Cardiac muscle cell (in vitro differentiated cells and primary cell): ENCODE measurements around the gene TSTD2. TPM values are rescaled to one million over a fixed set of nuclear protein-coding genes. Genes with fewer than 3 reads are reported as not detected.

Source experiments
- DNase-seq, 2 donors: peaks; one replicate each; pipeline versions ENCODE4 v3.0.0 to v3.0.0-alpha.2; 2010 to 2017; ENCODE audit warnings: low read depth in 1 of 2, low spot score in 1 of 2
- H3K27ac ChIP-seq: fragments of 200-600 bp; sonication (generic); 2 replicates; pipeline ENCODE4 v1.5.1; 2016
- H3K27me3 ChIP-seq: fragments of 200-600 bp; sonication (generic); 2 replicates; pipeline ENCODE4 v1.6.0; 2016; ENCODE audit warnings: control low read depth
- H3K36me3 ChIP-seq: fragments of 200-600 bp; sonication (generic); 2 replicates; pipeline ENCODE4 v1.5.1; 2016; ENCODE audit warnings: control low read depth
- H3K4me1 ChIP-seq: fragments of 200-600 bp; sonication (generic); 2 replicates; pipeline ENCODE4 v1.8.1; 2017; ENCODE audit warnings: low read depth, mild to moderate bottlenecking, mixed run types
- H3K4me3 ChIP-seq: fragments of 200-600 bp; sonication (generic); 2 replicates; pipeline ENCODE4 v1.5.1; 2016; ENCODE audit warnings: mild to moderate bottlenecking
- H3K9me3 ChIP-seq: fragments of 200-600 bp; sonication (generic); 2 replicates; pipeline ENCODE4 v1.5.1; 2017; ENCODE audit warnings: low read depth, mild to moderate bottlenecking, control low read depth
- polyA plus RNA-seq: library from polyadenylated mRNA; unstranded; fragments of >200 nt; fragmentation: Nextera tagmentation; extraction: Ambion mirVana; gene quantifications from 2 replicates; pipeline ENCODE4 v1.2.1, GENCODE V29; 2016
- total RNA-seq: library from RNA; depleted of rRNA; stranded (reverse); fragments of >200 nt; gene quantifications from 2 replicates; pipeline ENCODE4 v1.2.3, GENCODE V29; 2016
- TF ChIP-seq, protein P1 (sequence below): IDR thresholded peaks from 2 replicates; pipeline ENCODE4 v1.5.1; 2012; ENCODE audit warnings: low read depth, mild to moderate bottlenecking, low read length

TSTD2 gene
- total and polyA plus RNA-seq, 2 experiments from 2014 or later: 17.2 to 25.9 TPM

DNA sequence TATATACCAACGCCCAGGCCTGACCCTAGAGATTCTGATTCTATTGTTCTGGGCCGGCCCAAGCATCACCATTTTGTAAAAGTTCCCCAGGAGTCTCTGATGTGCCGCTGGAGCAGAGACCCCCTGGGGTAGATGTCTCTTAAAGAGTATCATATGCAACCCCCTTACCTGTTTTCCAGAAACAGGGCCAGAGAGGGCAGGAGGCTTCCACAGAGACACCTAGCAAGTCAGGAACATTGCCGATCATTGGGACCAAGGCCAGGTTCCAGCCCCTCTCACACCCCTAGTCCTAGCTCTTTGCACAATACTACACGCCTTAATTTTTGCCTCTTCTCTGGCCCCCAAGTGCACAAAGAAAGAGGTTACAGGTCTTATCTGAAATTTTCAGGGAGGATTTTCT is 67.9 kb downstream of the TSTD2 start:
- H3K4me1 ChIP-seq: no peaks in the 10 kb centered on the region
- TF ChIP-seq, protein P1, sequence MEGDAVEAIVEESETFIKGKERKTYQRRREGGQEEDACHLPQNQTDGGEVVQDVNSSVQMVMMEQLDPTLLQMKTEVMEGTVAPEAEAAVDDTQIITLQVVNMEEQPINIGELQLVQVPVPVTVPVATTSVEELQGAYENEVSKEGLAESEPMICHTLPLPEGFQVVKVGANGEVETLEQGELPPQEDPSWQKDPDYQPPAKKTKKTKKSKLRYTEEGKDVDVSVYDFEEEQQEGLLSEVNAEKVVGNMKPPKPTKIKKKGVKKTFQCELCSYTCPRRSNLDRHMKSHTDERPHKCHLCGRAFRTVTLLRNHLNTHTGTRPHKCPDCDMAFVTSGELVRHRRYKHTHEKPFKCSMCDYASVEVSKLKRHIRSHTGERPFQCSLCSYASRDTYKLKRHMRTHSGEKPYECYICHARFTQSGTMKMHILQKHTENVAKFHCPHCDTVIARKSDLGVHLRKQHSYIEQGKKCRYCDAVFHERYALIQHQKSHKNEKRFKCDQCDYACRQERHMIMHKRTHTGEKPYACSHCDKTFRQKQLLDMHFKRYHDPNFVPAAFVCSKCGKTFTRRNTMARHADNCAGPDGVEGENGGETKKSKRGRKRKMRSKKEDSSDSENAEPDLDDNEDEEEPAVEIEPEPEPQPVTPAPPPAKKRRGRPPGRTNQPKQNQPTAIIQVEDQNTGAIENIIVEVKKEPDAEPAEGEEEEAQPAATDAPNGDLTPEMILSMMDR: no peak
- no peaks in the 10 kb centered on the region for H3K27me3 ChIP-seq
- H3K36me3 ChIP-seq: peaks cover 53% of the 10 kb centered on the region
- H3K4me3 ChIP-seq: no peak overlapping the region
- H3K27ac ChIP-seq: no peak overlapping the region
- DNase-seq: no peak
- H3K9me3 ChIP-seq: no peaks in the 10 kb centered on the region

DNA sequence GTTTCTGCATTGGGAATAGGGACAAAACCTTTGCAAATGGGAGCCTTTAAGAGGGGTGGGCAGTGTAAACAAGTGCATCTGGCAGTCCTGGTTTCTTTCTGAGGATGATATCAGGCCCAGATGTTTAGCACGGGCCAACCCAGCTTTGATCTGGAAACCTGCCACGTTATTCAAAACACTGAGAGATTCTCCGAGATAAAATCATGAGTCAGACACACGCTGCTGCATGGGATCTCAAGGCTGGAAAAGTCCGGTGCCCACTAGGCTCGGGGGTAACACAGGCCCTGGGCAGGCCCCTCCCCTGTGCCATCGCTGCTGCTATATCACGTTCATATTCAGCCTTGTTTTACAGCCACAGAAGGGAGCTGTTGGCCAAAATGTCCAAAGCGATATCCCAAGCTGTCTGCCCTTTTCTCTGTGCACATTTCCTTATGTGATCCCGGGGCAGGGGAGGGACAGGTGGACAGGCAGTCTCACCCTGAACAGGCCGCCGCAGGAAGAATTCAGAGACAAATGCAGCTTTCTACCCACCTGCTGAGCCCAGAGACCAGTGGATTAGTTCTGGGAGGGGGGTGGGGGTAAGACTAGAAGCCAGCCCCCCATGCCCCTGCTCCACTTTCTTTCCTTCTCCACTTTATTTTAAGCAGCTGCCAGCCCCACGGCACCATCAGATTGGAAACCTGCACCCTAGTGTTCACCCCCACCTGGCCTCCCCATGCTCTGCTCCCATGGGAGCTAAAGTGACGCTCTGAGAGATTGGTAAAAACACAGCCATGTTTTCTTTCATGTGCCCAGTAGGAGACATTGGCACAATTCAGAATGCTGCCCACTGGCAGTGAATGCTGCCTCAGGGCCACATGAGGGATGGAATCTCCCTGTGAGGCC is 68.6 kb downstream of the TSTD2 start:
- H3K4me3 ChIP-seq: no peak overlapping the region
- peaks cover 45% of the 10 kb centered on the region for H3K36me3 ChIP-seq
- H3K4me1 ChIP-seq: no peaks in the 10 kb centered on the region
- H3K27ac ChIP-seq: peak overlapping the region; percentile 18
- TF ChIP-seq, protein P1: no peak
- no peaks in the 10 kb centered on the region for H3K9me3 ChIP-seq
- no peaks in the 10 kb centered on the region for H3K27me3 ChIP-seq
- DNase-seq: peak in 1 of 2 donors; percentile 52

GRCh38 chr9:97563458-97564135 is 69.6 kb downstream of the TSTD2 start:
- H3K36me3 ChIP-seq: peaks cover 36% of the 10 kb centered on the region
- no peaks in the 10 kb centered on the region for H3K9me3 ChIP-seq
- no peaks in the 10 kb centered on the region for H3K27me3 ChIP-seq
- no peak overlapping the region for H3K4me3 ChIP-seq
- no peaks in the 10 kb centered on the region for H3K4me1 ChIP-seq
- no peak for DNase-seq
- H3K27ac ChIP-seq: peak overlapping the region; percentile 18
- TF ChIP-seq, protein P1: no peak

GRCh38 chr9:97562542-97562941 is 70.6 kb downstream of the TSTD2 start:
- no peaks in the 10 kb centered on the region for H3K27me3 ChIP-seq

DNA sequence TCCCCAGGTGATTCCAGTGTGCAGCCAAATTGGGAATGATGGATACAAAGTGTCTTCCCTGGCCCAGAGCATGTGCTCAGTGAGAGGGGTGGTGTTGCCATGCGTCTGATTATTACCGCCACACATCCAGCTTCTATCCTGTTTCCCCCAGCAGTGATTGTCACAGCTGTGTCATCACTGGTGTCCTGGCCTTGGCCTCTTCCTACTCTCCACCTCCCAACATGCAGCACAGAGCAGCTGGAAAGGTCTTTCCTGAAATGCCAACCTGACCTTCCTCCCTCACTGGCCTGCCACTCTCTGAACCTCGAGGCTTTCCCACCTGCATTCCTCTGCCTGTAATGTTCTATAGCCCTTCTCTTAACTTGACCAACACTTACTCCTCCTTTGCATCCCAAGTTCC is 71.7 kb downstream of the TSTD2 start:
- TF ChIP-seq, protein P1: no peak
- H3K4me1 ChIP-seq: no peaks in the 10 kb centered on the region
- no peak for DNase-seq
- no peaks in the 10 kb centered on the region for H3K9me3 ChIP-seq
- H3K27me3 ChIP-seq: no peaks in the 10 kb centered on the region
- H3K4me3 ChIP-seq: no peak overlapping the region
- H3K36me3 ChIP-seq: peaks cover 32% of the 10 kb centered on the region
- no peak overlapping the region for H3K27ac ChIP-seq

More at GRCh38 chr9:97562542-97562941, 70.6 kb downstream of the TSTD2 start:
- Histone ChIP-seq H3K36me3 (peaks cover 34% of the 10 kb centered on the region), H3K27ac (no peak overlapping the region), H3K4me1 (no peaks in the 10 kb centered on the region), H3K9me3 (no peaks in the 10 kb centered on the region), H3K4me3 (no peak overlapping the region)
- no peak for DNase-seq
- TF ChIP-seq, protein P1: no peak
